Loucy (cell line): ENCODE data around the gene GSG1L.

Experiments used
- H2AFZ ChIP-seq: fragments of 200-600 bp; sonication (generic); 2 replicates; pipeline ENCODE4 v1.6.0; 2016; ENCODE audit warnings: antibody characterized with exemption, mild to moderate bottlenecking, low read length, moderate library complexity
- H3F3A ChIP-seq: fragments of 200-600 bp; 2 replicates; pipeline ENCODE4 v1.6.0; 2016; ENCODE audit warnings: antibody characterized with exemption, low read depth, mild to moderate bottlenecking
- H3K27me3 ChIP-seq: fragments of 200-600 bp; sonication (generic); 2 replicates; pipeline ENCODE4 v1.6.1; 2014; ENCODE audit warnings: low read length, mild to moderate bottlenecking; ENCODE audit not compliant: insufficient read depth, poor library complexity, severe bottlenecking
- H3K36me3 ChIP-seq: fragments of 200-600 bp; sonication (generic); 2 replicates; pipeline ENCODE4 v1.6.1; 2016; ENCODE audit warnings: low read length; ENCODE audit not compliant: insufficient read depth
- H3K4me1 ChIP-seq: fragments of 200-600 bp; sonication (generic); 2 replicates; pipeline ENCODE4 v1.5.1; 2014; ENCODE audit warnings: low read length, mild to moderate bottlenecking; ENCODE audit not compliant: insufficient read depth, poor library complexity, severe bottlenecking
- H3K4me2 ChIP-seq: fragments of 200-600 bp; sonication (generic); 2 replicates; pipeline ENCODE4 v1.6.0; 2014; ENCODE audit warnings: antibody characterized with exemption, low read length, low read depth, mild to moderate bottlenecking; ENCODE audit not compliant: poor library complexity, severe bottlenecking
- H3K4me3 ChIP-seq: fragments of 200-600 bp; sonication (generic); 2 replicates; pipeline ENCODE4 v1.5.1; 2014; ENCODE audit warnings: low read length, mild to moderate bottlenecking, mixed read lengths; ENCODE audit not compliant: poor library complexity, severe bottlenecking
- H3K79me2 ChIP-seq: fragments of 200-600 bp; sonication (generic); 2 replicates; pipeline ENCODE4 v1.6.1; 2014; ENCODE audit warnings: low read length; ENCODE audit not compliant: insufficient read depth
- H3K9ac ChIP-seq: fragments of 200-600 bp; sonication (generic); 2 replicates; pipeline ENCODE4 v1.6.0; 2014; ENCODE audit warnings: mild to moderate bottlenecking, low read depth, low read length, moderate library complexity; ENCODE audit not compliant: poor library complexity, severe bottlenecking
- H3K9me2 ChIP-seq: fragments of 200-600 bp; sonication (generic); replicated peaks from 2 replicates; pipeline ENCODE4 v1.6.1; 2016; ENCODE audit warnings: low read depth, low read length, mixed read lengths
- H3K9me3 ChIP-seq: fragments of 200-600 bp; sonication (generic); 2 replicates; pipeline ENCODE4 v1.6.1; 2014; ENCODE audit warnings: mild to moderate bottlenecking, antibody characterized with exemption, low read length, low read depth; ENCODE audit not compliant: insufficient read depth
- H4K20me1 ChIP-seq: fragments of 200-600 bp; sonication (generic); 2 replicates; pipeline ENCODE4 v1.6.0; 2014; ENCODE audit warnings: antibody characterized with exemption, low read length, mild to moderate bottlenecking; ENCODE audit not compliant: insufficient read depth, poor library complexity, severe bottlenecking
- EZH2phosphoT487 ChIP-seq: fragments of 200-600 bp; IDR thresholded peaks from 2 replicates; pipeline ENCODE4 v1.6.1; 2018; ENCODE audit warnings: antibody characterized with exemption, mild to moderate bottlenecking, moderate library complexity, borderline replicate concordance
- TF ChIP-seq, protein P1 (sequence below): fragments of 200-600 bp; sonication (generic); conservative IDR thresholded peaks from 2 replicates; pipeline ENCODE4 v1.5.1; 2014; ENCODE audit warnings: mild to moderate bottlenecking, antibody characterized with exemption, low read length

Gene GSG1L

GRCh38 chr16:28057949-28058348, 5.6 kb downstream of the GSG1L start:
- H3K4me1 ChIP-seq = no peaks in the 10 kb centered on the region
- H3K79me2 ChIP-seq = no peaks in the 10 kb centered on the region
- TF ChIP-seq, protein P1, sequence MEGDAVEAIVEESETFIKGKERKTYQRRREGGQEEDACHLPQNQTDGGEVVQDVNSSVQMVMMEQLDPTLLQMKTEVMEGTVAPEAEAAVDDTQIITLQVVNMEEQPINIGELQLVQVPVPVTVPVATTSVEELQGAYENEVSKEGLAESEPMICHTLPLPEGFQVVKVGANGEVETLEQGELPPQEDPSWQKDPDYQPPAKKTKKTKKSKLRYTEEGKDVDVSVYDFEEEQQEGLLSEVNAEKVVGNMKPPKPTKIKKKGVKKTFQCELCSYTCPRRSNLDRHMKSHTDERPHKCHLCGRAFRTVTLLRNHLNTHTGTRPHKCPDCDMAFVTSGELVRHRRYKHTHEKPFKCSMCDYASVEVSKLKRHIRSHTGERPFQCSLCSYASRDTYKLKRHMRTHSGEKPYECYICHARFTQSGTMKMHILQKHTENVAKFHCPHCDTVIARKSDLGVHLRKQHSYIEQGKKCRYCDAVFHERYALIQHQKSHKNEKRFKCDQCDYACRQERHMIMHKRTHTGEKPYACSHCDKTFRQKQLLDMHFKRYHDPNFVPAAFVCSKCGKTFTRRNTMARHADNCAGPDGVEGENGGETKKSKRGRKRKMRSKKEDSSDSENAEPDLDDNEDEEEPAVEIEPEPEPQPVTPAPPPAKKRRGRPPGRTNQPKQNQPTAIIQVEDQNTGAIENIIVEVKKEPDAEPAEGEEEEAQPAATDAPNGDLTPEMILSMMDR = no peak
- TF ChIP-seq EZH2phosphoT487 = no peak
- no peaks in the 10 kb centered on the region for H3K27me3 ChIP-seq
- H2AFZ ChIP-seq = no peak overlapping the region
- no peaks in the 10 kb centered on the region for H3K9me2 ChIP-seq
- H3K4me2 ChIP-seq = no peak overlapping the region
- H3K9me3 ChIP-seq = no peaks in the 10 kb centered on the region
- no peak overlapping the region for H3K4me3 ChIP-seq
- H3F3A ChIP-seq = no peaks in the 10 kb centered on the region
- no peaks in the 10 kb centered on the region for H4K20me1 ChIP-seq
- no peaks in the 10 kb centered on the region for H3K36me3 ChIP-seq
- no peak overlapping the region for H3K9ac ChIP-seq

DNA sequence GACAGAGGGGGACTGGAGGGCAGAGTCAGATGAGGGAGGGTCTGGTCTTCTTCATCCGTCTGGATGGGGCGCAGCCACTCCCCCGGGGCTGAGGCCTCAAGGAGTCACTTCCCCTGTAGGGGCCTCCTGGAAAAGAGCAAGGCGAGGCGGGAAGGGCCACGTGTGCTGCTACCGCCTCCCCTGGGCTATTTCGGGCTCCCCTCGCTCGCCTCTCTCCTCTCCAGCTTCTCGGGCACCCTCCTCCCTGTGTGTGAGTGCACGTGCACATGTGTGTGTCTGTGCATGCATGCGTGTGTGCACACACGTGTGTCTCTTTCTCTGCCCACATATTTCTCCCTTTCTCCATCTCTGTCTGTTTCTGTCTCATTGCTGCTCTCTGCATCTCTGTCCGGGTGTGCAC, 10.1 kb downstream of the GSG1L start:
- H3K9me2 ChIP-seq = no peaks in the 10 kb centered on the region
- no peaks in the 10 kb centered on the region for H3F3A ChIP-seq
- no peak for TF ChIP-seq EZH2phosphoT487
- TF ChIP-seq, protein P1 = no peak
- no peak overlapping the region for H3K9ac ChIP-seq
- H4K20me1 ChIP-seq = no peaks in the 10 kb centered on the region
- no peaks in the 10 kb centered on the region for H3K4me1 ChIP-seq
- no peaks in the 10 kb centered on the region for H3K79me2 ChIP-seq
- no peaks in the 10 kb centered on the region for H3K9me3 ChIP-seq
- no peaks in the 10 kb centered on the region for H3K36me3 ChIP-seq
- no peak overlapping the region for H2AFZ ChIP-seq
- H3K4me3 ChIP-seq = no peak overlapping the region
- H3K27me3 ChIP-seq = no peaks in the 10 kb centered on the region
- no peak overlapping the region for H3K4me2 ChIP-seq

GRCh38 chr16:28052274-28053128, 11.0 kb downstream of the GSG1L start:
- H2AFZ ChIP-seq = no peak overlapping the region

More at GRCh38 chr16:28052274-28053128, 11.0 kb downstream of the GSG1L start:
- H3K4me1 ChIP-seq = no peaks in the 10 kb centered on the region
- H3K4me3 ChIP-seq = no peak overlapping the region
- no peak for TF ChIP-seq EZH2phosphoT487
- TF ChIP-seq, protein P1 = no peak
- no peaks in the 10 kb centered on the region for H3K9me3 ChIP-seq
- no peaks in the 10 kb centered on the region for H4K20me1 ChIP-seq
- no peaks in the 10 kb centered on the region for H3F3A ChIP-seq
- H3K9ac ChIP-seq = no peak overlapping the region
- H3K9me2 ChIP-seq = no peaks in the 10 kb centered on the region
- no peaks in the 10 kb centered on the region for H3K36me3 ChIP-seq
- H3K4me2 ChIP-seq = no peak overlapping the region
- H3K79me2 ChIP-seq = no peaks in the 10 kb centered on the region
- no peaks in the 10 kb centered on the region for H3K27me3 ChIP-seq
